Gastrocnemius medialis (tissue), 4 donors: ENCODE results near the gene PID1.

ENCODE experiments used
- CTCF ChIP-seq, 5 experiments: fragments of 450-650 bp in 3 of 5; fragments of 200-600 bp in 2 of 5; sonication (generic) in 2 of 5; IDR thresholded peaks in 4 of 5; conservative IDR thresholded peaks in 1 of 5; 1 replicate in 4 of 5; 2 replicates in 1 of 5; pipeline ENCODE4 v1.5.1; 2016 to 2019; ENCODE audit warnings: antibody characterized with exemption in 5 of 5, mild to moderate bottlenecking in 3 of 5, moderate library complexity in 3 of 5
- POLR2A ChIP-seq, 2 donors: fragments of 450-650 bp; IDR thresholded peaks; one replicate each; pipeline ENCODE4 v1.6.1; 2017; ENCODE audit warnings: antibody characterized with exemption in 2 of 2, mild to moderate bottlenecking in 2 of 2, moderate library complexity in 2 of 2

GRCh38 chr2:229027353-229028105 lies 243.6 kb downstream of the PID1 start:
- TF ChIP-seq CTCF (IDR thresholded peaks at IDR 0.05 in 4 of 5, conservative IDR thresholded peaks at IDR 0.05 in 1 of 5) (no peak), POLR2A (IDR thresholded peaks at IDR 0.05) (no peak)
